Measurements from ENCODE around the gene C19orf53. TPM values are rescaled to one million over a fixed set of nuclear protein-coding genes. Genes with fewer than 3 reads are reported as not detected.

Gene C19orf53
- total RNA-seq, 1 donor from 2014 or later: 90.1 TPM

DNA sequence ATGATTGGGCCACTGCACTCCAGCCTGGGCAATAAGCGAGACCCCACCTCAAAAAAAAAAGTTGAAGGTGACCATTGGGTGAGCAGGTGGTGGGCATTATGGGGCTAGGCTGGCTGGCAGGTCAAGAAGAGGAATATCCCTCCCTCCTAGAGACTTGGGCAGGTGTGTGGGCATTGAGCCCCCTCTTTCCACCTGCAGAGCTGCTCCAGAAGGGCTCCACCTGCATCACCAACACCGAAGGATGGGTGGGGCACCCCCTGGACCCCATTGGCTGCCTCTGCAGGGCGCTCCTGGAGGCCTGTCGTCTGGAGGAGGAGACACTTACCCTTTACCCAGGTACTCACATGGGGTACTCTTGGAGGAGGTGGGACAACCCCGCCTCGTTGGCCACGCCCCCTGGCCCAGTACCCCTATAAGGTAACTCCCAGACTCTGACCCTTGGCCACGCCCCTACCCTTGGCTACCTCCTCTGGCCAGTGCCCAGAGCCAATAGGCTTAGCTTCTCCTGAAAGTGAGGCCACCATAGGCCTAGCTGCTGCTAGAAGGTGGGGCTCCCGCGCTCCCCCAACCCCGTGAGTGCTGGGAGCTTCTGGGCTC, 42.9 kb downstream of the C19orf53 start:
- DNase-seq (ENCODE audit: low spot score, unreplicated experiment): no peak
- Mint-ChIP-seq H3K4me3 (ENCODE audit: low read depth) (no peak overlapping the region), H3K4me1 (ENCODE audit: low read depth) (no peaks in the 10 kb centered on the region), H3K9me3 (ENCODE audit: low read depth) (no peaks in the 10 kb centered on the region), H3K36me3 (ENCODE audit: insufficient read depth) (peaks cover 20% of the 10 kb centered on the region), H3K27ac (no peak overlapping the region), H3K27me3 (no peaks in the 10 kb centered on the region)
- no peak for TF ChIP-seq CTCF (IDR thresholded peaks at IDR 0.05; ENCODE audit: unreplicated experiment)

DNA sequence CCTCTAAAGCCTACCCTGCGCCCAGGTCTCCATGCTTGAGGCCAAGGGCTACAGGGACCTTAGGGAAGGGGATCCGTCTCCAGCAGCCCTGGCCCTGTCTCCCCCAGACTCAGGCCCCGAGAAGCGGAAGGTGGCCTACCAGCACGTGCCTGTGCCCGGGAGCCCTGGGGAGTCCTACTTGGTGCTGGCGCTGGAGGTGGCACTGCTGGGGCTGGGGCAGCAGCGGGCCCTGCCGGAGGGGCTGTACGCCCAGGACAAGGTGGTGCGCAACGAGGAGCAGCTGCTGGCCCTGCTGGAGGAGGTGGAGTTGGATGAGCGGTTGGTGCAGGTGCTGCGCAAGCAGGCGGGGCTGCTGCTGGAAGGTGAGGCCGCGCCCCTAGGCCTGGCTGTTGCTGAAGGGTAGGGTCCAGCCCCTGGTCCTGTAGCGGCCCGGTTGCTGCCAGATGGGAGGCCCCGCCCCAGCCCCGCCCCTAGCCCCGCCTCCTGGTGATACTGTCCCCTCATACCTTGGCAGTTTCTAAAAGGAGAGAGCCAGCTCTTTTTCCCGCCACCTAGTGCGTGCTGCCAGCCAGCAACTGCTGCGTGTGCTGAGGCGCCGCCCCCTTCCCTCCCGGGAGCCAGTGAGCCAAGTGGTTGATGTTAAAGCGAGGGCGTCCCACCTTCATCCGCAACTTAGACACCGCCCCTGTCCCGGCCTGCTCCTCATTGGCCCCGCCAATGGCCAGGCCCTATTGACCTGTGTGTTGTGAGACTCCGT, 43.5 kb downstream of the C19orf53 start:
- TF ChIP-seq CTCF (IDR thresholded peaks at IDR 0.05; ENCODE audit: unreplicated experiment): no peak
- no peaks in the 10 kb centered on the region for H3K27me3 Mint-ChIP-seq
- peaks cover 20% of the 10 kb centered on the region for H3K36me3 Mint-ChIP-seq (ENCODE audit: insufficient read depth)
- H3K4me1 Mint-ChIP-seq (ENCODE audit: low read depth): no peaks in the 10 kb centered on the region
- no peak overlapping the region for H3K4me3 Mint-ChIP-seq (ENCODE audit: low read depth)
- H3K9me3 Mint-ChIP-seq (ENCODE audit: low read depth): no peaks in the 10 kb centered on the region
- peak; percentile 51 for DNase-seq (ENCODE audit: low spot score, unreplicated experiment)
- H3K27ac Mint-ChIP-seq: peak overlapping the region; percentile 71

DNA sequence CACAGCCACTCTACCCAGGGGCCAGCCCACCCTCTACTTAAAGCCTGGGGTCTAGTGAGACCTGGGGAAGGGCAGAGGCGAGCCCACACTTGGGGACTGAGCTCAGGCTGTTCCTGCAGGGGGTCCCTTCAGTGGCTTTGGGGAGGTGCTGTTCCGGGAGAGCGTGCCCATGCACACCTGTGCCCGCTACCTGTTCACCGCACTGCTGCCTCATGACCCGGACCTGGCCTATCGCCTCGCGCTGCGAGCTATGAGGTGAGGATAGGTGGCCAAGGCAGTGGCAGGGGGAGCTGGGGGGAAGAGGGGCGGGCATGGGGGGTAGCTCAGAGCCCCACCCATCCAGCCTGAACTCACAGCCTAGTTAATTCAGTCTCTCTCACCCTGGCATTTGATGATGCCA, 45.0 kb downstream of the C19orf53 start:
- Mint-ChIP-seq H3K9me3 (ENCODE audit: low read depth) (no peaks in the 10 kb centered on the region), H3K36me3 (ENCODE audit: insufficient read depth) (peaks cover 19% of the 10 kb centered on the region), H3K4me1 (ENCODE audit: low read depth) (no peaks in the 10 kb centered on the region), H3K27me3 (no peaks in the 10 kb centered on the region), H3K4me3 (ENCODE audit: low read depth) (no peak overlapping the region), H3K27ac (no peak overlapping the region)
- TF ChIP-seq CTCF (IDR thresholded peaks at IDR 0.05; ENCODE audit: unreplicated experiment): no peak
- no peak for DNase-seq (ENCODE audit: low spot score, unreplicated experiment)

GRCh38 chr19:13821292-13821691, 47.0 kb downstream of the C19orf53 start:
- no peak for TF ChIP-seq CTCF (IDR thresholded peaks at IDR 0.05; ENCODE audit: unreplicated experiment)
- no peak for DNase-seq (ENCODE audit: low spot score, unreplicated experiment)
- no peak overlapping the region for H3K27ac Mint-ChIP-seq
- H3K9me3 Mint-ChIP-seq (ENCODE audit: low read depth): no peaks in the 10 kb centered on the region
- H3K27me3 Mint-ChIP-seq: no peaks in the 10 kb centered on the region
- H3K4me3 Mint-ChIP-seq (ENCODE audit: low read depth): no peak overlapping the region
- H3K4me1 Mint-ChIP-seq (ENCODE audit: low read depth): no peaks in the 10 kb centered on the region
- H3K36me3 Mint-ChIP-seq (ENCODE audit: insufficient read depth): peaks cover 26% of the 10 kb centered on the region

DNA sequence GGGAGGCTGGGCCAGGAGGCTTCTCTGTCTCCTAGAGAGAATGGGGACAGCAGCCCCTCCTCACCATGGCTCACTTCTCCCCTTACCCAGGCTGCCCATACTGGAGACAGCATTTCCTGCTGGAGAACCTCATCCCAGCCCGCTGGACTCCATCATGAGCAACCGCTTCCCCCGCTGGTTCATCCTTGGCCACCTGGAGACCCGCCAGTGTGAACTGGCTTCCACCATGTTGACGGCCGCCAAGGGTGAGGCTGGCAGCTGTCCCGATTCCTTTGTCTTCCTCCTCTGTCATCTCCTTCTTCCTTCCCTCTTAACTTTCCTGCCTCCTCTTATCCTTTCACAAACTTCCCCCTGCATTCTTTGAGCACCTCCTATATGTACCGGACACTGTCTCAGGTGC, 49.0 kb downstream of the C19orf53 start:
- H3K36me3 Mint-ChIP-seq (ENCODE audit: insufficient read depth): peaks cover 24% of the 10 kb centered on the region
- no peak overlapping the region for H3K4me3 Mint-ChIP-seq (ENCODE audit: low read depth)
- DNase-seq (ENCODE audit: low spot score, unreplicated experiment): no peak
- no peaks in the 10 kb centered on the region for H3K27me3 Mint-ChIP-seq
- peak overlapping the region; percentile 74 for H3K27ac Mint-ChIP-seq
- H3K9me3 Mint-ChIP-seq (ENCODE audit: low read depth): no peaks in the 10 kb centered on the region
- no peaks in the 10 kb centered on the region for H3K4me1 Mint-ChIP-seq (ENCODE audit: low read depth)
- TF ChIP-seq CTCF (IDR thresholded peaks at IDR 0.05; ENCODE audit: unreplicated experiment): no peak
